NOMO-1 (cell line): Measurements from ENCODE around the gene CDKN2B-AS1.
"Not testable (repeated sequence)": the region's sequence is repeated elsewhere in the genome, so short reads cannot be mapped to it uniquely, and the experiment has no call there.

Experiments used
- DNase-seq, 2 experiments: peaks; one replicate each; lab custom pipeline; 2025; ENCODE audit not compliant: unreplicated experiment in 2 of 2; lab: John Stamatoyannopoulos, UW

The CDKN2B-AS1 gene

GRCh38 chr9:21994556-21995005 is at the start of gene CDKN2B-AS1:
Gene CDKN2B-AS1 (plus strand): TSS chr9:21994791.
- no peak for DNase-seq

GRCh38 chr9:21945606-21946005 is 49.0 kb upstream of the CDKN2B-AS1 start:
- no peak for DNase-seq

GRCh38 chr9:21958833-21959232 is 35.8 kb upstream of the CDKN2B-AS1 start:
- no peak for DNase-seq

GRCh38 chr9:21959268-21959667 is 35.3 kb upstream of the CDKN2B-AS1 start:
- not testable (repeated sequence) for DNase-seq

- DNase-seq, result no peak
These were observed 33.0 kb upstream of the CDKN2B-AS1 start for GRCh38 chr9:21961569-21961968.

DNA sequence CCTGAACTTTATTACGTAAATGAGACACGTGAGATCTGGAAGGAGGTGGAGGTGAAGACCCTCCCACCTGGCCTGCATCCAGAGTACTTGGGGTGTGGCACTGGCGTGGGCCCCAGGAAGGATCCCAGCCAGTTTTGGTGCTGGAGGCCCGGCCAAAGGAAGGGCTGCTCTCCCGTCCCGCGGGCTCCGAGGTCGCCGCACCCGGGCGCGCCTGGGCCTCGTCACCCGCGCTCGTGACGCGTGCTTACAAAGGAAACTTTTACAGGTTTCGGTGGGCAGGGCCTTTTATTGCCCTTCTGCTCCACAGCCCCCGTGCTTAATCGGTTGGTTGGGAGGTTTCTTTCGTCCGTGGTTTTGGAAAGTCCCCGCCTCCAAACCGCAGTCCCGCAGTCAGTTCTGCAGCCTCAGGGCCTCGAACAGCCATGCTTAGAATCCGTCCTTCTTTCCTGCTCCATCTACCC is 29.6 kb upstream of the CDKN2B-AS1 start:
- DNase-seq, result no peak

GRCh38 chr9:21965401-21965951 is 29.1 kb upstream of the CDKN2B-AS1 start:
- no peak for DNase-seq

DNA sequence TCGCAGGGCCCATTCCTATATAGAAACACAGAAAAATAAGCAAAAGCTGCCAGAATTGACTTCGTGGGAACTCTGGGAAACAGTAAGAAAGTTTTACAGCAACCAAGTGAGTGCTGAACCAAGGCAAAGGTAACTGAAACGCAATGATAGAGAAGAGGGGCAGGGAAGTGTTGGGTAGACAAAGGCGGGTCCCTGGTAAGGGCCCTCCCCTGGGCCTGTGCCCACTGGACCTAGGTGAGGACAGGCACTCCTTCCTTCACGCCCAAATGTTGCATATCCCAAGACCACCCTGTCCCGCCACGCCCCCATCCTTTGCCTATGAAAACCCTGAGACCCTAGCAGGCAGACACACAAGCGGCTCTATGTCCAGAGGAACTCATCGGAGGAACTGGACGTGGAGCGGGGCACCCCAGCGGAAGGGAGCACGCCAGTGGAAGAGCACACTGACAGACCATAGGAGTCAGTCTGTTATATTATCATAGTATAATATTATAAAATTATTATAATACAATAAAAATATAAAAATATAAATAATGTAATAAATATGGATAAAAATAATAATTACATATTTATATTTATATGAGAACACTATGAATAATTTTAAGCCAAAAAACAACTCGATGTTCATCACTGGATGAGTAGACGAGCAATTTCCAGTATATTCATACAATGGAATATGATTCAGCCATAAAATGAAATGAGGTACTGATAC is 28.3 kb upstream of the CDKN2B-AS1 start:
- DNase-seq, result no peak

GRCh38 chr9:21967169-21967568 is 27.4 kb upstream of the CDKN2B-AS1 start:
- no peak for DNase-seq

GRCh38 chr9:21967702-21968101 is 26.9 kb upstream of the CDKN2B-AS1 start:
- no peak for DNase-seq

DNA sequence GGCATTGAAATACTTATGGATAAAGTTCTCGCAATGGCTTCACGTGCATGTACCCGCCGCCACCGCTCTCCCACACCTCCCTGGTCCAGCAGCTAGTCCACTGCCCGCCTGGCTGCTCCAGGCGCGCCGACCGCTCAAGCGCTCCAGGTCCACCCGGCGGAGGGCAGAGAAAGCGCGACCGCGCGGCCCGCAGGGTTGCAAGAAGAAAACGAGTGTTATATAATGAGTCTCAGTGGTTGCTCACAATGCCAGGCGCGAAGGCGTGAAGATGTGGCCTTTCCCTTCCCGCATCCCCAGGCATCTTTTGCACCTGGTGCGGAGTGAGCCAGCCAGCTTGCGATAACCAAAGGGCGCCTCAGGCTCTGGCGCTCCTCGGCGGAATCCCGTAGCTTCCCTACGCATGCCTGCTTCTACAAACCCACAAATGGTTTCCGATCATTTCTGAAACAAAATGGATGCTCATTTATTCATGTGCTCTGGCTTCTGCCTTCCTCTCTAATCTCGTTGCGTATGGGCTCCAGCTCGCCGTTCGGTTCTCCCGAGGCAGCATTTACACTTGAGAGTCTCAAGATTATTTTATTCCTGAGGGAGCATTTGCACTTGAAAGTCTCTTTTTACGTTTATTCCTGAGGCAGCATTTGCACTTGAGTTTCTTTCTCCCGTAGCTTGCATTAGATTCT is 26.1 kb upstream of the CDKN2B-AS1 start:
- no peak for DNase-seq

DNA sequence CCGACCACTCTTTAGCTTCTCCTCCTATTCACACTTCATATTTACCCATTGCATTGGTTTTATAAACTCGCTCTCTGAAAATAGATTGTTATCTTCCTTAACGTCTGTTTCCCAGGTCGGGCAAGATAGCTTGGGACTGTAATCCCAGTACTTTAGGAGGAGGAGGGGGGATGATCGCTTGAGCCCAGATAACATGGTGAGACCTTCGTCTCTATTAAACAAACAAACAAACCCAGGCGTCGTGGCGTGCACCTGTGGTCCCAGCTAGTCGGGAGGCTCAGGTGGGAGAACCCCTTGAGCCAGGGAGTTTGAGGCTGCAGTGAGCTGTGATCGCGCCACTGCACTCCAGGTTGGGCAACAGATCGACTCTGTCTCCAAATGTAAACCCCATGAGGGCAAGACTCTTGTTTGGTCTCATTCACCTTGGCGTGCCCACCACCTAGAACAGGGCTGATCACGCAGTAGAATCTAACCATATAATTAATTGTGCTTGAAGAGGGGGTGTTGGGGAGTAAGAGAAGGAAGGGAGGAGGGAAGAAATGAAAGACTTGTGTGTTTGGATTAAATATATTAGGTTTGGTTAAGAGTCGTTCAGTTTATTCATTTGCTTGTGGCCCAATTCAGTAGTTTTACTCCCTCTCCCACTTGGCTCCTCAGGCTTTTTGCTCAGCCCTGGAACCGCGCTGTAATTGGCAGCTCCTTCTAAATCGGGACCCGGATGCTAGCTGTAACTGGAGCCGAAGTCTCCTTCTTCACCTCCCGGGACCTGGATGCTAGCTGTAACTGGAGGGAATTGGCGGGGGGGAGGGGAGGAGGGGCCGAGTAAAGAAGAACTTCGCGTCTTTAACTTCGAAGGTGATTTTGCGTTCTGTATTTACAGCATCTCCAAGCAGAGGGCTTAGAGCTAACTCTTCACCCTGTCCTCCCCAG is 25.3 kb upstream of the CDKN2B-AS1 start:
- DNase-seq, result no peak

DNA sequence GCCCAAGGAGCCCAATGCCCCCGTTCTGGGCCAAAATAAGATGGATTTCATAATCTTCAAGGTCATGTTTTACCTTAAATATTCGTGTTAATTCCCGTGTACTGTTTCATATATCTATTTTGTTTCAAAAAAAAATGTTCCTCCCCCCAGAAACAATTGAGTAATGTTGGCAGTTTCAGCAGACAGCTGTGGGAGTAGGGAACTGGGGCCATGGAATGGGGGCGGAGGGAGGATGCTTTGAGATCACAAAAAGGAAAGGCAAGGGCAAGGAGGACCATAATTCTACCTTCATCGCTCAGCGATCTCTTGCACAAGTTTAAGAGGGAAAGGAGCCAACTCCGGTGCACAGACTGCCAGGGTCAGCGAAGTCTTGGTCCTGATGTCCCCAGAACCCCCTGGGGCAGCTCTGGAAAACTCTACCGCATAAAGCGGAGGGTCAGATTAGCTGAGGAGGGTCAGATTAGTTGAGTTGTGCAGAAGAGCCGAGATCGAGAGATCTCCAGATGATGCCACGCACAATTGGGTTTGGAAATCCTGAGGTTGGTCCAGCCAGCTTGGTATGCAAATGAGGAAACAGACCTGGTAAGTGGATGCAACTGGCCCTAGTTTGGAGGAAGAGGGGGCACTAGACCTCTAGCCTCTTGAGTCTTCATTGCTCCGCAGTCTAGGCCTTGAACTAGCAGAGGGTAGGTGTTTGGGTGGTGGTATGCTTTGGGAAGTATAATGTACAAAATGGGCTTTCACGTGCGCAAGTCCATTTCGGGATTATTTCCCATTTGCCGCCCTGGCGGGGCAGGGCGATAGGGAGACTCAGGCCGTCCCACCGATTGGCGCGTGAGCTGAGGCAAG is 24.4 kb upstream of the CDKN2B-AS1 start:
- DNase-seq, result no peak

GRCh38 chr9:21970800-21971640 is 23.6 kb upstream of the CDKN2B-AS1 start:
- DNase-seq, result no peak

DNA sequence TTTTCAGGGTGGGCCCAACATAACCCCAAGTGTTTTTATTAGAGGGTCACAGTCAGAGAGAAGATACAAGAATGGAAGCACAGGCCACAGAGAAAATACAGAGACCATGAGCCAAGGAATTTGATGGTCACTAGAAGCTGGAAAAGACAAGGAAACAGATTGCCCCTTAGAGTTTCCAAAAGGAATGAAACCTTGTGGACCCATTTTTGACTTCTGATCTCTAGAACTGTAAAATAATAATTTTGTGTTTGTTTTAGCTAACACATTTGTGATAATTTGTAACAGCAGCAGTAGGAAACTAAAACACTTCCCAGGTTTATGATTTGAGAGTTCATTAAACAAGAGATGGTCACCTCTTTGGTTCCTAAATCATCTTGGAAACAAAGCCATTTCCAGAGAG is 22.2 kb upstream of the CDKN2B-AS1 start:
- no peak for DNase-seq

DNA sequence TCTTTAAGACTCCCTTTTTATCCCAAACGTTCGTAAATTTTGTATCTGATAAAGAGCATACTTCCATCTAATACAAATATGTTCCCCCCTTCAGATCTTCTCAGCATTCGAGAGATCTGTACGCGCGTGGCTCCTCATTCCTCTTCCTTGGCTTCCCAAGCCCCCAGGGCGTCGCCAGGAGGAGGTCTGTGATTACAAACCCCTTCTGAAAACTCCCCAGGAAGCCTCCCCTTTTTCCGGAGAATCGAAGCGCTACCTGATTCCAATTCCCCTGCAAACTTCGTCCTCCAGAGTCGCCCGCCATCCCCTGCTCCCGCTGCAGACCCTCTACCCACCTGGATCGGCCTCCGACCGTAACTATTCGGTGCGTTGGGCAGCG is 20.3 kb upstream of the CDKN2B-AS1 start:
- no peak for DNase-seq

DNA sequence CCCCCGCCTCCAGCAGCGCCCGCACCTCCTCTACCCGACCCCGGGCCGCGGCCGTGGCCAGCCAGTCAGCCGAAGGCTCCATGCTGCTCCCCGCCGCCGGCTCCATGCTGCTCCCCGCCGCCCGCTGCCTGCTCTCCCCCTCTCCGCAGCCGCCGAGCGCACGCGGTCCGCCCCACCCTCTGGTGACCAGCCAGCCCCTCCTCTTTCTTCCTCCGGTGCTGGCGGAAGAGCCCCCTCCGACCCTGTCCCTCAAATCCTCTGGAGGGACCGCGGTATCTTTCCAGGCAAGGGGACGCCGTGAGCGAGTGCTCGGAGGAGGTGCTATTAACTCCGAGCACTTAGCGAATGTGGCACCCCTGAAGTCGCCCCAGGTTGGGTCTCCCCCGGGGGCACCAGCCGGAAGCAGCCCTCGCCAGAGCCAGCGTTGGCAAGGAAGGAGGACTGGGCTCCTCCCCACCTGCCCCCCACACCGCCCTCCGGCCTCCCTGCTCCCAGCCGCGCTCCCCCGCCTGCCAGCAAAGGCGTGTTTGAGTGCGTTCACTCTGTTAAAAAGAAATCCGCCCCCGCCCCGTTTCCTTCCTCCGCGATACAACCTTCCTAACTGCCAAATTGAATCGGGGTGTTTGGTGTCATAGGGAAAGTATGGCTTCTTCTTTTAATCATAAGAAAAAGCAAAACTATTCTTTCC is 19.7 kb upstream of the CDKN2B-AS1 start:
- DNase-seq, result no peak

- no peak for DNase-seq
These were observed 18.2 kb upstream of the CDKN2B-AS1 start for GRCh38 chr9:21976334-21976875.
